GM23248 (cell line): ENCODE results near the gene RSAD2. TPM values are rescaled to one million over a fixed set of nuclear protein-coding genes. Genes with fewer than 3 reads are reported as not detected.
"Not testable (repeated sequence)": the region's sequence is repeated elsewhere in the genome, so short reads cannot be mapped to it uniquely, and the experiment has no call there.

Experiments
- DNase-seq: peaks from one replicate; pipeline ENCODE4 v3.0.0-alpha.2; 2015
- H2AFZ ChIP-seq: fragments of 200-600 bp; sonication (generic); 2 replicates; pipeline ENCODE4 v1.6.1; 2016; ENCODE audit warnings: antibody characterized with exemption
- H3F3A ChIP-seq: fragments of 200-600 bp; sonication (generic); 2 replicates; pipeline ENCODE4 v1.6.1; 2016; ENCODE audit warnings: mild to moderate bottlenecking, antibody characterized with exemption, mixed run types; ENCODE audit not compliant: insufficient read depth
- H3K27ac ChIP-seq: fragments of 200-600 bp; sonication (generic); 2 replicates; pipeline ENCODE4 v1.5.1; 2016; ENCODE audit warnings: mild to moderate bottlenecking
- H3K27me3 ChIP-seq: fragments of 200-600 bp; sonication (generic); replicated peaks from 2 replicates; pipeline ENCODE4 v1.6.1; 2016; ENCODE audit warnings: mild to moderate bottlenecking; ENCODE audit not compliant: insufficient read depth
- H3K36me3 ChIP-seq: fragments of 200-600 bp; sonication (generic); 2 replicates; pipeline ENCODE4 v1.6.1; 2016; ENCODE audit warnings: low read depth, mild to moderate bottlenecking
- H3K4me1 ChIP-seq: fragments of 200-600 bp; sonication (generic); 2 replicates; pipeline ENCODE4 v1.6.1; 2016; ENCODE audit warnings: mild to moderate bottlenecking; ENCODE audit not compliant: insufficient read depth
- H3K4me2 ChIP-seq: fragments of 200-600 bp; sonication (generic); one replicate; pipeline ENCODE4 v1.6.1; 2016; ENCODE audit warnings: mild to moderate bottlenecking; ENCODE audit not compliant: unreplicated experiment
- H3K4me3 ChIP-seq: fragments of 200-600 bp; sonication (generic); 2 replicates; pipeline ENCODE4 v1.5.1; 2016; ENCODE audit warnings: mild to moderate bottlenecking
- H3K79me2 ChIP-seq: fragments of 200-600 bp; sonication (generic); 2 replicates; pipeline ENCODE4 v1.6.1; 2016; ENCODE audit warnings: mild to moderate bottlenecking; ENCODE audit not compliant: insufficient read depth
- H3K9ac ChIP-seq: fragments of 200-600 bp; sonication (generic); 2 replicates; pipeline ENCODE4 v1.6.1; 2016; ENCODE audit warnings: mild to moderate bottlenecking
- H3K9me2 ChIP-seq: fragments of 200-600 bp; sonication (generic); 2 replicates; pipeline ENCODE4 v1.6.1; 2016; ENCODE audit warnings: mixed run types, mild to moderate bottlenecking, moderate library complexity; ENCODE audit not compliant: insufficient read depth
- H3K9me3 ChIP-seq: fragments of 200-600 bp; sonication (generic); one replicate; pipeline ENCODE4 v1.6.1; 2017; ENCODE audit warnings: low read depth
- H4K20me1 ChIP-seq: fragments of 200-600 bp; sonication (generic); 2 replicates; pipeline ENCODE4 v1.6.0; 2016; ENCODE audit not compliant: insufficient read depth
- EZH2 ChIP-seq: fragments of 200-600 bp; sonication (generic); IDR thresholded peaks from 2 replicates; pipeline ENCODE4 v1.6.1; 2018; ENCODE audit warnings: antibody characterized with exemption, mild to moderate bottlenecking; ENCODE audit not compliant: insufficient read depth, poor library complexity, severe bottlenecking
- EZH2phosphoT487 ChIP-seq: fragments of 200-600 bp; sonication (generic); IDR thresholded peaks from 2 replicates; pipeline ENCODE4 v1.6.1; 2018; ENCODE audit warnings: antibody characterized with exemption, moderate library complexity, mild to moderate bottlenecking, low read depth; ENCODE audit not compliant: insufficient read depth
- whole genome bisulfite sequencing, 2 experiments: methylation state at CpG; one replicate each; pipeline ENCODE4 v1.1.6; 2015 to 2017; ENCODE audit warnings: low lambda C conversion rate in 2 of 2, low coverage in 1 of 2; ENCODE audit errors: missing lambda C conversion rate in 2 of 2; 5-methylcytosine and 5-hydroxymethylcytosine counted together
- in situ Hi-C: fragments of 300-500 bp; cut with MboI; formaldehyde crosslinking; loops from 2 replicates; pipeline ENCODE4 v1.15.0; 2020
- polyA plus RNA-seq: library from polyadenylated mRNA; unstranded; fragments of >200 nt; fragmentation: Nextera tagmentation; extraction: Ambion mirVana; gene quantifications from 2 replicates; pipeline ENCODE4 v1.2.1, GENCODE V29; 2016
- total RNA-seq: library from RNA; depleted of rRNA; stranded (reverse); fragments of >200 nt; shearing (Covaris generic); gene quantifications from 2 replicates; pipeline ENCODE4 v1.2.3, GENCODE V29; 2014

The RSAD2 gene
- total and polyA plus RNA-seq, 2 experiments from 2014 or later: not detected

DNA sequence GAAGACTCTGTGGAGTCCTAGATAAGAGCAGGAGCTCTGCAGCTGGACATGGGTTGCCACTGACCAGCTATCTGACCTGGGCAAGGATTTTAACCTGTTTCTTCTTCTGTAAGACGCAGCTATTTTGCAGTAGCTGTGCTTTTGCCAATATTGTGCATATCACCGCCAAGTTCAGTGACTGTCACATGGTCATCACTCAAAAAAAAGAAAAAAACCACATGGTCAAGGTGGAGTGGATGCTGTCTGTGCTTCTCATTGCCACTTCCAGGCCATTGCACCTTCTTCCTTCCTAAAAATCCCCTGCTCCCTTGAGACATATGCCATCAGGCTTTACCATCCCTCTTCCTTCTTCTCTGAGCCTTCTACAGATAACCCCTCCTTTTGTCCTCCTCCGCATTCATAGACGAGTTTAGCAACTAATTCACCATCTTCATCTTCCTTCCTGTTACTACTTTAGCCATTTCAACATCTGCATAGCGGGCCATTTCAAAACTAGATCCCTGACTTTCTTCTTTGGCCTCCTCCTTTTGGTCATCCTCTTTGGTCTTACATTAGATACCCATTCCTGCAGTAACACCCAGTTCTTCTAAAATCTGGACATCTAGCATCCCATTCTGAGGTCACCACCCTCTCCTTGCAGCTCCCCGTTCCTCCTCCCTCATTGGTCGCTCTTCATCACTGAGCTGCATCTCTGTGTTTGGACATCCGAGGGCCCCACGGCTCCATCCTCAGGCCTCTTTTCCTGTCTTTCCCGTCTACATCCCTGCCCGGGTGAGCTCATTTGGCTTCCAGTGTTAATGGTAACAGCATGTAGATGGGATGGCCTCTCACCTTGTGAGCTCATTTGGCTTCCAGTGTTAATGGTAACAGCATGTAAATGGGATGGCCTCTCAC lies 57.4 kb downstream of the RSAD2 start:
- 87 to 89% methylated on average over 11 of the region's 11 CpGs for WGBS, 2 experiments
- Histone ChIP-seq H3K79me2 (no peaks in the 10 kb centered on the region), H3K4me2 (no peak overlapping the region), H3K4me3 (no peak overlapping the region), H2AFZ (no peak overlapping the region), H3K27ac (no peak overlapping the region), H3K27me3 (peaks cover 8% of the 10 kb centered on the region; the same call in 1 of the 2 replicates), H3K36me3 (no peaks in the 10 kb centered on the region), H3K9me3 (no peaks in the 10 kb centered on the region), H3K9me2 (no peaks in the 10 kb centered on the region), H4K20me1 (no peaks in the 10 kb centered on the region), H3F3A (no peaks in the 10 kb centered on the region), H3K9ac (no peak overlapping the region), H3K4me1 (no peaks in the 10 kb centered on the region)
- TF ChIP-seq EZH2phosphoT487: no peak
- TF ChIP-seq EZH2: no peak
- no peak for DNase-seq
- in situ Hi-C loops: no loop called here

DNA sequence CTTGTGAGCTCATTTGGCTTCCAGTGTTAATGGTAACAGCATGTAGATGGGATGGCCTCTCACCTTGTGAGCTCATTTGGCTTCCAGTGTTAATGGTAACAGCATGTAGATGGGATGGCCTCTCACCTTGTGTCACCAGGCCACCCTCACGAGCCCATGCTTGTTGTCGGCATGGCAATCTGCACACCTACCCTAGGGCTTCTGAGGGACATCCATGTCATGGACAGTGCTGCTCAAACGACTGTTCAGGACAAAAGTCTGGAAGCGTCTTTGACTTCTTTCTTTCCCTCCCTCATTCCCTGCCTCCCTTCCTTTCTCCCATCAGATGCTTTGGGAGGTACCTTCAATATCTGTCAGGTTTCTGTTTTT lies 58.1 kb downstream of the RSAD2 start:
- H3K4me2 ChIP-seq, H3K36me3 ChIP-seq, DNase-seq, H4K20me1 ChIP-seq, H3K9me3 ChIP-seq, H2AFZ ChIP-seq, H3F3A ChIP-seq, H3K4me1 ChIP-seq, H3K9me2 ChIP-seq, H3K79me2 ChIP-seq, in situ Hi-C loops, H3K27ac ChIP-seq, H3K4me3 ChIP-seq, H3K9ac ChIP-seq: not testable (repeated sequence)
- H3K27me3 ChIP-seq: peaks cover 11% of the 10 kb centered on the region; the same call in 1 of the 2 replicates
- 84 to 85% methylated on average over 4 of the region's 4 CpGs for WGBS, 2 experiments

- Histone ChIP-seq H4K20me1 (no peaks in the 10 kb centered on the region), H3K4me3 (no peak overlapping the region), H3K9me3 (no peaks in the 10 kb centered on the region), H3F3A (no peaks in the 10 kb centered on the region), H3K4me2 (no peak overlapping the region), H3K4me1 (no peaks in the 10 kb centered on the region), H3K79me2 (no peaks in the 10 kb centered on the region), H3K27ac (no peak overlapping the region), H3K27me3 (peaks cover 17% of the 10 kb centered on the region), H3K9ac (no peak overlapping the region), H3K9me2 (no peaks in the 10 kb centered on the region), H3K36me3 (no peaks in the 10 kb centered on the region), H2AFZ (no peak overlapping the region)
- in situ Hi-C loops: no loop called here
- no peak for DNase-seq
- TF ChIP-seq EZH2phosphoT487 (no peak), EZH2 (no peak)
- 97 to 100% methylated on average over 2 of the region's 2 CpGs for WGBS, 2 experiments
Observed at GRCh38 chr2:6937157-6937556, 59.6 kb downstream of the RSAD2 start.

DNA sequence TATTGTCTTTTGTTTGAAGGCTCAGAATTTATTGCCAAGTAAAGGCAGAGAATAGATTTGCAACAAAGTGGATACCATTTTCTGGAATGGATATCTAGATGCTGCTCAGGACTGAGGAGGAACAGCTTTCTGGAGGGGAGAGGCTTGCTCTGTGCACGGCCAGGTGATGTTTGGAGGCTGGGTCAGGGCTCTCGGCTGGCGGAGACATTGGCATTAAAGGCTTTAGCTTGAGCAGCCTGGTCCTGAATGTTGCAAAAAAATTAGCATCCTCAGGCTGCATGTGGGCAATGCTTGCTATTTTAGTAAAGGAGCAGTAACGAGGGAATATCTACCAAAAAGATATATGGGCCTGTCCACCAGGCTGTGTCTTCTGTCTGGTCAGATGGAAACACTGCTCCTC lies 60.0 kb downstream of the RSAD2 start:
- TF ChIP-seq EZH2phosphoT487 (no peak), EZH2 (no peak)
- no peaks in the 10 kb centered on the region for H3K36me3 ChIP-seq
- no peak overlapping the region for H3K27ac ChIP-seq
- H3K9me2 ChIP-seq: no peaks in the 10 kb centered on the region
- peaks cover 20% of the 10 kb centered on the region for H3K27me3 ChIP-seq
- 93 to 97% methylated on average over 4 of the region's 4 CpGs for WGBS, 2 experiments
- no peaks in the 10 kb centered on the region for H3F3A ChIP-seq
- H3K4me1 ChIP-seq: no peaks in the 10 kb centered on the region
- no peaks in the 10 kb centered on the region for H4K20me1 ChIP-seq
- no peak overlapping the region for H3K9ac ChIP-seq
- H3K79me2 ChIP-seq: no peaks in the 10 kb centered on the region
- in situ Hi-C loops: no loop called here
- H3K4me3 ChIP-seq: no peak overlapping the region
- no peaks in the 10 kb centered on the region for H3K9me3 ChIP-seq
- no peak overlapping the region for H3K4me2 ChIP-seq
- no peak overlapping the region for H2AFZ ChIP-seq
- no peak for DNase-seq

DNA sequence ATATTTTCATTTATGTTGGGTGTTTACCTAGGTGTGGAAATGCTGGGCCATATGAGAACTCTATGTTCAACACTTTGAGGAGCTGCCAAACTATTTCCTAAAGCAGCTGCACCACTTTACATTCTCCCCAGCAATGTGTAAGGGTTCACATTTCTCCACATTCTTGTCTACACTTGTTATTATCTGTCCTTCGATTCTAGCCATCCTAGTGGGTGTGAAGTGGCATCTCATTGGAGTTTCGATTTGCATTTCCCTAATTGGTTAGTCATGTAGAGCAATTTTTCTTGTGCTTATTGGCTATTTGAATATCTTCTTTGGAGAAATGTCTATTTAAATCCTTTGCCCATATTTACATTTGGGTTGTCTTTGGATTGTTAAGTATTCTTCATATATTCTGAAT lies 61.5 kb downstream of the RSAD2 start:
- TF ChIP-seq EZH2phosphoT487: no peak
- TF ChIP-seq EZH2: no peak
- Histone ChIP-seq H3K9me2 (no peaks in the 10 kb centered on the region), H4K20me1 (no peaks in the 10 kb centered on the region), H2AFZ (no peak overlapping the region), H3K36me3 (no peaks in the 10 kb centered on the region), H3K9ac (no peak overlapping the region), H3K4me2 (no peak overlapping the region), H3K4me1 (no peaks in the 10 kb centered on the region), H3K4me3 (no peak overlapping the region), H3K27me3 (peaks cover 20% of the 10 kb centered on the region), H3F3A (no peaks in the 10 kb centered on the region), H3K79me2 (no peaks in the 10 kb centered on the region), H3K27ac (no peak overlapping the region), H3K9me3 (no peaks in the 10 kb centered on the region)
- in situ Hi-C loops: no loop called here
- DNase-seq: no peak
- WGBS, 2 experiments: 64 to 67% methylated on average over 2 of the region's 2 CpGs
